CD4-positive, alpha-beta T cell (primary cell): Measurements from ENCODE around the gene ATP10A. TPM values are rescaled to one million over a fixed set of nuclear protein-coding genes. Genes with fewer than 3 reads are reported as not detected.

Source experiments
- ATAC-seq: fragments of 200-7000 bp; cut with Tn5 transposase; one replicate; pipeline ENCODE4 v1.10.0; 2022; ENCODE audit warnings: mild to moderate bottlenecking; ENCODE audit not compliant: poor library complexity
- CTCF ChIA-PET: fragments of 350-600 bp; sonication (Branson Sonifier 250); formaldehyde crosslinking; loops from one replicate; lab custom pipeline; 2021; ENCODE audit warnings: antibody characterized with exemption, inconsistent platforms; lab: Charles Lee
- POLR2A ChIA-PET: fragments of 350-600 bp; sonication (Branson Sonifier 250); formaldehyde crosslinking; loops from one replicate; lab custom pipeline; 2021; ENCODE audit warnings: antibody characterized with exemption, inconsistent platforms; lab: Charles Lee
- DNase-seq, 14 experiments: peaks; one replicate each; pipeline ENCODE4 v3.0.0-alpha.2; 2013 to 2020; ENCODE audit warnings: mixed read lengths in 2 of 14
- H3K27ac ChIP-seq, 2 donors: one replicate each; pipeline versions ENCODE4 v1.5.1 to v1.7.0; 2013; ENCODE audit warnings: low read length in 2 of 2, low read depth in 1 of 2, mild to moderate bottlenecking in 1 of 2
- H3K27me3 ChIP-seq, 2 experiments: 1 replicate in 1 of 2; 2 replicates in 1 of 2; pipeline versions ENCODE4 v1.6.1 to v1.7.0; 2013; ENCODE audit warnings: low read length in 2 of 2, control low read depth in 1 of 2, mild to moderate bottlenecking in 1 of 2, moderate library complexity in 1 of 2; ENCODE audit not compliant: insufficient read depth in 2 of 2, control insufficient read depth in 1 of 2
- H3K36me3 ChIP-seq: one replicate; pipeline ENCODE4 v1.6.1; 2013; ENCODE audit warnings: low read length, control low read depth; ENCODE audit not compliant: insufficient read depth
- H3K4me1 ChIP-seq: one replicate; pipeline ENCODE4 v1.6.1; 2013; ENCODE audit warnings: low read length, control low read depth; ENCODE audit not compliant: insufficient read depth
- H3K4me3 ChIP-seq: one replicate; pipeline ENCODE4 v1.5.1; 2013; ENCODE audit warnings: mild to moderate bottlenecking, low read length, moderate library complexity
- H3K9me3 ChIP-seq, 2 experiments: 1 replicate in 1 of 2; 2 replicates in 1 of 2; pipeline versions ENCODE4 v1.6.1 to v1.7.0; 2013; ENCODE audit warnings: low read length in 2 of 2, mild to moderate bottlenecking in 2 of 2, control low read depth in 1 of 2, moderate library complexity in 1 of 2; ENCODE audit not compliant: control insufficient read depth in 1 of 2, insufficient read depth in 1 of 2
- H3K27ac Mint-ChIP-seq: one replicate; pipeline ENCODE4 v1.8.0; 2020; ENCODE audit warnings: mixed read lengths
- H3K27me3 Mint-ChIP-seq: one replicate; pipeline ENCODE4 v1.8.0; 2021; ENCODE audit warnings: mixed read lengths
- H3K36me3 Mint-ChIP-seq: one replicate; pipeline ENCODE4 v1.8.0; 2021; ENCODE audit warnings: low read depth, mixed read lengths
- H3K4me1 Mint-ChIP-seq: one replicate; pipeline ENCODE4 v1.8.0; 2021; ENCODE audit warnings: low read depth, mixed read lengths
- H3K4me3 Mint-ChIP-seq: one replicate; pipeline ENCODE4 v1.8.0; 2020; ENCODE audit warnings: mild to moderate bottlenecking, mixed read lengths
- H3K9me3 Mint-ChIP-seq: one replicate; pipeline ENCODE4 v1.8.0; 2020; ENCODE audit warnings: mixed read lengths
- CTCF ChIP-seq: fragments of 200-600 bp; IDR thresholded peaks from one replicate; pipeline ENCODE4 v1.8.0; 2022; ENCODE audit warnings: antibody characterized with exemption, mild to moderate bottlenecking
- intact Hi-C, 2 experiments: fragments of 100-400 bp; cut with DNase I in 1 of 2; cut with micrococcal nuclease in 1 of 2; formaldehyde crosslinking; loops; one replicate each; pipeline versions ENCODE4 v1.15.1 to v1.9.0; 2023 to 2025; cut with DNase I, micrococcal nuclease
- total RNA-seq, 174 experiments: library from RNA in 2 of 174; stranded (reverse) in 2 of 174; gene quantifications; one replicate each; pipeline ENCODE4 v1.2.3 and lab custom pipeline; 2021 to 2026

ATP10A gene
- total RNA-seq, 2 experiments from 2014 or later, result 30.0 to 30.4 TPM

GRCh38 chr15:25655207-25655948 lies 207.7 kb downstream of the ATP10A start:
- Mint-ChIP-seq H3K27ac (no peak overlapping the region), H3K4me3 (no peak overlapping the region), H3K4me1 (no peaks in the 10 kb centered on the region), H3K9me3 (no peaks in the 10 kb centered on the region), H3K27me3 (peaks cover 12% of the 10 kb centered on the region), H3K36me3 (no peaks in the 10 kb centered on the region)
- H3K27ac ChIP-seq, result no peak overlapping the region
- H3K4me1 ChIP-seq, result no peaks in the 10 kb centered on the region
- H3K27me3 ChIP-seq, result peaks cover 0 to 2% of the 10 kb centered on the region in 2 experiments
- ChIA-PET POLR2A (no interaction called here), CTCF (no interaction called here)
- H3K4me3 ChIP-seq, result no peak overlapping the region
- no peak for TF ChIP-seq CTCF
- intact Hi-C loops, result no loop called here
- DNase-seq, result no peak
- no peak for ATAC-seq
- peaks cover 0 to 10% of the 10 kb centered on the region in 2 experiments for H3K9me3 ChIP-seq
- H3K36me3 ChIP-seq, result no peaks in the 10 kb centered on the region

GRCh38 chr15:25653371-25653770 lies 209.8 kb downstream of the ATP10A start:
- ChIA-PET POLR2A (no interaction called here), CTCF (no interaction called here)
- Histone ChIP-seq H3K27me3 (peaks cover 0 to 2% of the 10 kb centered on the region in 2 experiments), H3K4me1 (no peaks in the 10 kb centered on the region), H3K4me3 (no peak overlapping the region), H3K36me3 (no peaks in the 10 kb centered on the region), H3K27ac (no peak overlapping the region), H3K9me3 (no peaks in the 10 kb centered on the region)
- ATAC-seq (no peak), DNase-seq (no peak)
- Mint-ChIP-seq H3K36me3 (no peaks in the 10 kb centered on the region), H3K27ac (no peak overlapping the region), H3K9me3 (no peaks in the 10 kb centered on the region), H3K27me3 (peaks cover 7% of the 10 kb centered on the region), H3K4me3 (no peak overlapping the region), H3K4me1 (no peaks in the 10 kb centered on the region)
- TF ChIP-seq CTCF, result no peak
- intact Hi-C loops, result no loop called here

GRCh38 chr15:25652704-25653103 lies 210.4 kb downstream of the ATP10A start:
- no peaks in the 10 kb centered on the region for H3K36me3 ChIP-seq
- no peaks in the 10 kb centered on the region for H3K4me1 ChIP-seq
- TF ChIP-seq CTCF, result no peak
- ChIA-PET POLR2A (no interaction called here), CTCF (no interaction called here)
- Mint-ChIP-seq H3K27me3 (peaks cover 4% of the 10 kb centered on the region), H3K4me1 (no peaks in the 10 kb centered on the region), H3K4me3 (no peak overlapping the region), H3K9me3 (no peaks in the 10 kb centered on the region), H3K36me3 (no peaks in the 10 kb centered on the region), H3K27ac (no peak overlapping the region)
- H3K9me3 ChIP-seq, result no peaks in the 10 kb centered on the region
- H3K27me3 ChIP-seq, result peaks cover 0 to 2% of the 10 kb centered on the region in 2 experiments
- H3K27ac ChIP-seq, result no peak overlapping the region
- no peak overlapping the region for H3K4me3 ChIP-seq
- no peak for DNase-seq
- no peak for ATAC-seq
- intact Hi-C loops, result no loop called here
